Suprapubic skin (tissue), 4 donors: ENCODE results near the gene CACNG5.

Source experiments
- EP300 ChIP-seq: sonication (generic); formaldehyde crosslinking; IDR thresholded peaks from one replicate; pipeline ENCODE4 v1.6.1; 2017; ENCODE audit warnings: antibody characterized with exemption
- POLR2A ChIP-seq, 2 donors: fragments of 450-650 bp; IDR thresholded peaks; one replicate each; pipeline ENCODE4 v1.6.1; 2017; ENCODE audit warnings: antibody characterized with exemption in 2 of 2, mild to moderate bottlenecking in 2 of 2, moderate library complexity in 2 of 2
- POLR2AphosphoS5 ChIP-seq, 3 donors: sonication (generic); formaldehyde crosslinking; IDR thresholded peaks; one replicate each; pipeline ENCODE4 v1.6.1; 2017; ENCODE audit warnings: antibody characterized with exemption in 3 of 3
- TF ChIP-seq, protein P1 (sequence below), 2 donors: fragments of 200-600 bp in 1 of 2; fragments of 450-650 bp in 1 of 2; sonication (generic) in 1 of 2; IDR thresholded peaks; one replicate each; pipeline ENCODE4 v1.5.1; 2016 to 2019; ENCODE audit warnings: antibody characterized with exemption in 2 of 2, mild to moderate bottlenecking in 1 of 2, moderate library complexity in 1 of 2

- TF ChIP-seq, protein P1, sequence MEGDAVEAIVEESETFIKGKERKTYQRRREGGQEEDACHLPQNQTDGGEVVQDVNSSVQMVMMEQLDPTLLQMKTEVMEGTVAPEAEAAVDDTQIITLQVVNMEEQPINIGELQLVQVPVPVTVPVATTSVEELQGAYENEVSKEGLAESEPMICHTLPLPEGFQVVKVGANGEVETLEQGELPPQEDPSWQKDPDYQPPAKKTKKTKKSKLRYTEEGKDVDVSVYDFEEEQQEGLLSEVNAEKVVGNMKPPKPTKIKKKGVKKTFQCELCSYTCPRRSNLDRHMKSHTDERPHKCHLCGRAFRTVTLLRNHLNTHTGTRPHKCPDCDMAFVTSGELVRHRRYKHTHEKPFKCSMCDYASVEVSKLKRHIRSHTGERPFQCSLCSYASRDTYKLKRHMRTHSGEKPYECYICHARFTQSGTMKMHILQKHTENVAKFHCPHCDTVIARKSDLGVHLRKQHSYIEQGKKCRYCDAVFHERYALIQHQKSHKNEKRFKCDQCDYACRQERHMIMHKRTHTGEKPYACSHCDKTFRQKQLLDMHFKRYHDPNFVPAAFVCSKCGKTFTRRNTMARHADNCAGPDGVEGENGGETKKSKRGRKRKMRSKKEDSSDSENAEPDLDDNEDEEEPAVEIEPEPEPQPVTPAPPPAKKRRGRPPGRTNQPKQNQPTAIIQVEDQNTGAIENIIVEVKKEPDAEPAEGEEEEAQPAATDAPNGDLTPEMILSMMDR (IDR thresholded peaks at IDR 0.05) = no peak
- TF ChIP-seq POLR2A (IDR thresholded peaks at IDR 0.05) (no peak), POLR2AphosphoS5 (IDR thresholded peaks at IDR 0.05) (no peak), EP300 (no peak)
Observed at GRCh38 chr17:66841328-66841727, 6.4 kb downstream of the CACNG5 start.
